Stimulated activated CD8-positive, alpha-beta memory T cell treated with anti-CD3 and anti-CD28 coated beads, Interleukin-12 subunit alpha, Interleukin-12 subunit beta, amount 100 ng/mL, for 24 hours (primary cell): ENCODE results near the gene KRT20.
"Not testable (repeated sequence)": the region's sequence is repeated elsewhere in the genome, so short reads cannot be mapped to it uniquely, and the experiment has no call there.

ENCODE experiments used
- DNase-seq: peaks from one replicate; pipeline ENCODE4 v3.0.0-alpha.2; 2020; ENCODE audit errors: extremely low read depth

KRT20 gene

GRCh38 chr17:40884708-40885512 is at the start of gene KRT20:
Gene KRT20, minus strand, starts transcription at chr17:40885242. Its CDS starts 57 bp downstream, at chr17:40885185.
- DNase-seq, result no peak

DNA sequence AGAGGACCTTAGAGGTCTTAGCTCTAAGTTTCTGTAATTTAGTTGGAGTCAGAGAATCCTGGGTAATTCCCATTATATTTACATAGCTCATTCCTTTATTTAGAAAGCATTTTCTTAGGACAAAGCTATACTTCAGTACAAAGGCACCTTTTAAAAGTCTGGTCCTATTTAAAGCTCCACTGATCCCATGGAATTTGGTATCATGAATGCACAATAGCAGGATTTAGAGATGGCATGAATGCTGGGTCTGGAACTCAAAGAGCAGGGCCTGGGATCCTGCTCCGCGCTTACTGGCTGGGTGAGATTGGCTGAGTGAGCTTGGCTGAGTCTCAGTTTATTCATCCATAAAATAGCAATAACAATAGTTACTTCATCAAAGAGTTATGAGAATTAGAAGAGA is 47.6 kb upstream of the KRT20 start:
- no peak for DNase-seq

GRCh38 chr17:40931311-40931710 is 46.3 kb upstream of the KRT20 start:
- no peak for DNase-seq

GRCh38 chr17:40926341-40926740 is 41.3 kb upstream of the KRT20 start:
- DNase-seq, result no peak

- DNase-seq, result no peak
Measured at GRCh38 chr17:40922239-40922638, 37.2 kb upstream of the KRT20 start.

GRCh38 chr17:40921026-40921425 is 36.0 kb upstream of the KRT20 start:
- no peak for DNase-seq

GRCh38 chr17:40917116-40917515 is 32.1 kb upstream of the KRT20 start:
- DNase-seq, result not testable (repeated sequence)

DNA sequence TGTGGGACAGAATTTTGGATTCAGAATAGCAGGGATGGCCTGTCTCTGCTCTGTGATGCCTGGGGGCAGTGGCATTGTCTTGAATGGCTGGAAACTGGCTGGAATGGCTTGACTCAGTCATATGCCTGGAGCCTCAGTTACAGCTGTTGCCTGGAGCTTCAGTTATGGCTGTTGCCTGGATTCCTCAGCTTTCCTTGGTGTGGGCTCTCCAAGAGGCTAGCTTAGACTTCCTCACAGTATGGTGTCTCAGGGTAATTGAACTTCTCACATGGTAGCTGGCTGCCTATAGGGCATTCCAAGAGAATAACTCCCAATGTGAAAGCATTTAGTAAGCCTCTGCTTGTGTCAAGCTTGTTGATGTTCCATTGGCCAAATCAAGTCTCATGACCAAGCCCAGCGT is 31.3 kb upstream of the KRT20 start:
- DNase-seq, result no peak

- no peak for DNase-seq
Measured at GRCh38 chr17:40915721-40916256, 30.7 kb upstream of the KRT20 start.

- no peak for DNase-seq
Measured at GRCh38 chr17:40915199-40915661, 30.2 kb upstream of the KRT20 start.

- no peak for DNase-seq
Measured at GRCh38 chr17:40914075-40914855, 29.2 kb upstream of the KRT20 start.

- DNase-seq, result no peak
Measured at GRCh38 chr17:40912486-40913210, 27.6 kb upstream of the KRT20 start.

DNA sequence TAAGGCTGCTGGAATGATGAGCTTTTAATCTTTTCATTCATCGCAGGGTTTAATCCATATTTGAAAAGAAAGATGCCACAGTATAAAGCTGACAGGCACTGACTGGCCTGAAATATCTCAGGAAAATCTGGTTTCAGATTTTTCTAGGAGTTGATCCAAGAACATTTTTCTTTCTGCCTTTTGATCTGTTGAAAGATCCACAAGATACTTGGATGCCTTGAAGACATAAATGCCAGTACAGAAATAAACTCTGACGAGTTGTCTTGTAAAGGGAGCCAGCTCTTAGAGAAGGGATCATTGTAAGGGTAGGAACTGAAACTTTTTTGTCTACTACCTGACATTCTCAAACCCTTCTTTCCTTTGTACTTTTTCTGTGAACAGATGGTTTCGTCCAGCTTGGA is 25.4 kb upstream of the KRT20 start:
- no peak for DNase-seq

- DNase-seq, result no peak
Measured at GRCh38 chr17:40909755-40910154, 24.7 kb upstream of the KRT20 start.

GRCh38 chr17:40909351-40909750 is 24.3 kb upstream of the KRT20 start:
- peak; percentile 30 for DNase-seq

- no peak for DNase-seq
Measured at GRCh38 chr17:40906613-40907012, 21.6 kb upstream of the KRT20 start.

GRCh38 chr17:40905370-40905769 is 20.3 kb upstream of the KRT20 start:
- no peak for DNase-seq

DNA sequence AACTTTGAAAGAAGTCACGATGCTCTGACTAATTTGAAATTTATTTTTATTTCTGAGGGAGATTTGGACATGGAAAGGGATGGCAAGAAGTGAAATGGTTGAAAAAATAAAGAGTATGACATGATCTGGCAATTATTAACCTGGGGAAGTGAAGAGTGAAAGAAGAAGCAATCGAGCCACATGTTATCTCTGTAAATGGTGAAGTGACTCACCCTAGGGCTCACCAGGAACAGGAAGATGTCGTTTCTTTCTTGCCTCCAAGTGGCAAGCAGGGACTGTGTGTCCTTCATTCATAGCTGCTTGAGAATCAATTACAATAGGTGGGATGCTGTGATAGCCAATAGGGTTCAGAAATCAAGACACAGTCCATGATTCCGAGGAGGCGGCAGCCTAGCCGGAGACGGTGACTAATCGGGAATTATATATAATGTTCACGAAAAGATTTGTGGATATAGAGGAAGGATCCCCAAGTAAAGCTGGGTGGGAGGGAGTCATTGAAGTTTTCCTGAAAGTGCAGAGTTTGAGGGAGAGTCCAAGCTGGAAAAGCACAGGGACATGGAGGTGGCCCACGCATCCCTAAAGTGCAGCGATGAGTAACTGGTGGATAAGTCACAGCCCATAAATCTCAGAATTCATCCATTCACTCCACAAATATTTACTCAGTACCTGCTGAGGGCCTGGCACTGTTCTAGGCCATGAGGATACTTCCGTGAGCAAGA is 18.2 kb upstream of the KRT20 start:
- no peak for DNase-seq

DNA sequence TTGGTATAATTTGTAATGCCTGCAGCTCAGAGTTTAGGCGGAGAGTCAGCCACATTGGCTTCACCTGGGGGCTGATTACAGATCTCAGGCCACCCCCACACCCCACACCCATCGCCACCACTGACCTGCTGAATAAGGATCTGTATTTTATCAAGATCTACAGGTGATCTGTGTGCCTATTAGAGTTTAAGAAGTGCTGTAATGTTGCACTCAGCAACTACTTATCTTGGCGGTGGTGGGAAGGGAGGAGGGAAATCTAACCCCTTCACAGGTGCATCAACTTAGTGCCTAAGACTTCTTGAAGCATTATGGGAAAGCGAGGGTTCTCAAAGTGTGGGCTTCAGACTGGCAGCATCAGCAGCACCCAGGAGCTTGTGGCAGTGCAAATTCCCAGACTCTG is 17.5 kb upstream of the KRT20 start:
- DNase-seq, result no peak

GRCh38 chr17:40901981-40902474 is 17.0 kb upstream of the KRT20 start:
- no peak for DNase-seq

DNA sequence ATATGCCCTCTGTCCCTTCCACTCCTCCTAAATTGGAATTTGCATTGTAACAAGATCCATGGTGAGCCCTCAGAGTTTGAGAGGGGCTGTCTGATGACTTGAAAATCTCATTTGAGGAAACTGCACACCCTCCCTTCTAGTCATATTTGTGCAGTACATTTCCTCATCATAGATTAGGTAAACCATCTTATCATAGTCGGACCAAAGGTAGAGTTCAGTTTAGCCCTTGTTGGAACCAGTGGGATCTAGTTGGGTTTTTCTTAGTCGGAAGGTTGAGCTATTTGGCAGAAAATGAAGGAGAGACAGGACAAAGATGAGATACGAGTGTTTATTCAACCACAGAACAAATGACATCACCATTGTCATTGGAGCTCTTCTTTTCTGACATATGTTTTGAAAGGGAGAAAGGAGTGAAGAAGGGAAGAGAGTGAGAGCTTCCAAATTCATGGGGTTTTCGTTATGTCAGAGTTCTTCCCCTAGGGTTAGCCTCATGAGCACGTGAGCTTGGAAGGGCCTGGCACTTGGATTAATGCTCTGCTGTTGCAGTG is 15.8 kb upstream of the KRT20 start:
- no peak for DNase-seq
